ENCODE measurements around the gene HDDC3. TPM values are rescaled to one million over a fixed set of nuclear protein-coding genes. Genes with fewer than 3 reads are reported as not detected.
A peak's percentile ranks its signal among the peaks of the same experiment; 100 is the strongest.

Gene HDDC3
- total RNA-seq, 6 experiments from 2014 or later, result 11.2 to 15.7 (median 13.5) TPM

DNA sequence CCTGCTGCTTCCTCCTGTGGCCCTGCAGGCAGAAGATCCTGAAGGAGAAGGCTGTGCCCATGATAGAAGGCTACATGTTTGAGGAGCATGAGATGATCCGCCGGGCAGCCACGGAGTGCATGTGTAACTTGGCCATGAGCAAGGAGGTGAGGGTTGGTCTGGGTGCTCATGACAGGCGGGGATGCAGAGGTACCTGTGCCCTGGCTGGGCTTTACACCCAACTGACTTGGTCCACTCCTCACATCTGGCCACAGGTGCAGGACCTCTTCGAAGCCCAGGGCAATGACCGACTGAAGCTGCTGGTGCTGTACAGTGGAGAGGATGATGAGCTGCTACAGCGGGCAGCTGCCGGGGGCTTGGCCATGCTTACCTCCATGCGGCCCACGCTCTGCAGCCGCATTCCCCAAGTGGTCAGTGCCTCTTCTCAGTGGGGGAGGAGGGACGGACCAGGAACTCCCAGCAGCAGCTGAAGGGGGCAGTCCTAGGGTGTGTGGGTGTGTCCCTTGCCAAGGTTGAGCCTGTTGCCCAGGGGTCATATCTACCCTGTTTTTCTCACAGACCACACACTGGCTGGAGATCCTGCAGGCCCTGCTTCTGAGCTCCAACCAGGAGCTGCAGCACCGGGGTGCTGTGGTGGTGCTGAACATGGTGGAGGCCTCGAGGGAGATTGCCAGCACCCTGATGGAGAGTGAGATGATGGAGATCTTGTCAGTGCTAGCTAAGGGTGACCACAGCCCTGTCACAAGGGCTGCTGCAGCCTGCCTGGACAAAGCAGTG lies 20.7 kb upstream of the HDDC3 start:
- no peaks in the 10 kb centered on the region for H3K9me3 Mint-ChIP-seq

GRCh38 chr15:90950676-90951075 lies 18.3 kb upstream of the HDDC3 start:
- DNase-seq, result no peak
- Mint-ChIP-seq H3K4me1 (ENCODE audit: low read depth) (peaks cover 18% of the 10 kb centered on the region), H3K4me3 (no peak overlapping the region), H3K9me3 (no peaks in the 10 kb centered on the region), H3K36me3 (ENCODE audit: low read depth) (peaks cover 36% of the 10 kb centered on the region), H3K27ac (no peak overlapping the region), H3K27me3 (ENCODE audit: insufficient read depth) (peaks cover 9% of the 10 kb centered on the region; the same call in 1 of the 2 replicates)
- no peak for TF ChIP-seq CTCF (IDR thresholded peaks at IDR 0.05)

More for the DNA sequence above, 20.7 kb upstream of the HDDC3 start:
- H3K27ac Mint-ChIP-seq, result peak overlapping the region; percentile 20
- H3K36me3 Mint-ChIP-seq (ENCODE audit: low read depth), result peaks cover 28% of the 10 kb centered on the region
- DNase-seq, result no peak
- H3K4me1 Mint-ChIP-seq (ENCODE audit: low read depth), result peaks cover 32% of the 10 kb centered on the region
- no peak overlapping the region for H3K4me3 Mint-ChIP-seq
- H3K27me3 Mint-ChIP-seq (ENCODE audit: insufficient read depth), result peaks cover 12% of the 10 kb centered on the region
- no peak for TF ChIP-seq CTCF (IDR thresholded peaks at IDR 0.05)

- H3K9me3 Mint-ChIP-seq, result no peaks in the 10 kb centered on the region
- DNase-seq, result no peak
- TF ChIP-seq CTCF (IDR thresholded peaks at IDR 0.05), result no peak
- H3K36me3 Mint-ChIP-seq (ENCODE audit: low read depth), result peaks cover 36% of the 10 kb centered on the region
- no peak overlapping the region for H3K4me3 Mint-ChIP-seq
- peaks cover 9% of the 10 kb centered on the region; the same call in 1 of the 2 replicates for H3K27me3 Mint-ChIP-seq (ENCODE audit: insufficient read depth)
- peak overlapping the region; percentile 40; the same call in 1 of the 2 replicates for H3K27ac Mint-ChIP-seq
- peaks cover 15% of the 10 kb centered on the region for H3K4me1 Mint-ChIP-seq (ENCODE audit: low read depth)
These were observed 17.8 kb upstream of the HDDC3 start for GRCh38 chr15:90949979-90950675.

DNA sequence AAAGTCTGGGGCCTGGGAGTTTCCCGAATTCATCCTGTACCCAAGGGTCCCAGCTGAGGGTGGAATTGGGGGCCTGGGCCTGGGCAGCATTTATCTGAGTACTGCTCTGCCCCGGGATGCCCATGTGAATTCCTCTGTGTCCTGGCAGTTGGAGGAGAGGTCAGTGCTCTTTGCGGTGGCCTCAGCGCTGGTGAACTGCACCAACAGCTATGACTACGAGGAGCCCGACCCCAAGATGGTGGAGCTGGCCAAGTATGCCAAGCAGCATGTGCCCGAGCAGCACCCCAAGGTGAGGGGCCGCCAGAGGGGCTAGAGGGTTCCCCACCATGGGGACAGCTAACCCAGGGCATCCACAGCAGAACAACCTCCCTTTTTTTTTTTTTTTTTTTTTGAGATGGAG lies 16.2 kb upstream of the HDDC3 start:
- Mint-ChIP-seq H3K36me3 (ENCODE audit: low read depth) (peaks cover 37% of the 10 kb centered on the region), H3K4me1 (ENCODE audit: low read depth) (peaks cover 15% of the 10 kb centered on the region), H3K27me3 (ENCODE audit: insufficient read depth) (peaks cover 6% of the 10 kb centered on the region; the same call in 1 of the 2 replicates), H3K27ac (no peak overlapping the region), H3K4me3 (no peak overlapping the region), H3K9me3 (no peaks in the 10 kb centered on the region)
- DNase-seq, result no peak
- no peak for TF ChIP-seq CTCF (IDR thresholded peaks at IDR 0.05)

- H3K27me3 Mint-ChIP-seq (ENCODE audit: insufficient read depth), result peaks cover 6% of the 10 kb centered on the region; the same call in 1 of the 2 replicates
- peaks cover 15% of the 10 kb centered on the region for H3K4me1 Mint-ChIP-seq (ENCODE audit: low read depth)
- H3K27ac Mint-ChIP-seq, result no peak overlapping the region
- no peak for DNase-seq
- H3K36me3 Mint-ChIP-seq (ENCODE audit: low read depth), result peaks cover 38% of the 10 kb centered on the region
- no peaks in the 10 kb centered on the region for H3K9me3 Mint-ChIP-seq
- no peak overlapping the region for H3K4me3 Mint-ChIP-seq
- TF ChIP-seq CTCF (IDR thresholded peaks at IDR 0.05), result no peak
These were observed 15.4 kb upstream of the HDDC3 start for GRCh38 chr15:90947577-90948357.
